GM19438 (cell line): ENCODE measurements around the gene IDS.

Experiments used
- ATAC-seq: cut with Tn5 transposase; IDR thresholded peaks from one replicate; pipeline ENCODE4 v1.9.1; 2021; ENCODE audit warnings: low read depth; ENCODE audit not compliant: unreplicated experiment

The IDS gene

DNA sequence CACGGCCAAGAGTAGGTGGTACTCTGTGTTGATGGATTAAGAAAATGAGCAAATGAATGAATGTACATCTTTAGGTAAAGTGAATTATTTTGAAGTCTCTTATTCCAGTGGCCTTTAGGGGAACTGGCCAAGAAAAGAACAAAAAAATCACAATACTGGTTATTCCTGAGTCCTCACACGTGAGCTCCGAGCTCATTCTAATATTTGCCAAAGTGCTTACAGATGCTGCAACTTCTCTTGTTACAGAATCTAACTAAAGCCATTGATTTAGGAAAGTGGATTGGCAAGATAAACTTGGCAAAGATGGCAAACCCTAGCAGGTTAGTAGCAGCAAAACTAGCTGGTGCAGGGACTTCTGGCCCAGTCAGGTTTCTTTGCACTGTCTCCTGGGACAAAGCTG is 37.6 kb downstream of the IDS start:
- no peak for ATAC-seq

- no peak for ATAC-seq
These were observed 42.3 kb downstream of the IDS start for GRCh38 chrX:149462849-149463248.

- ATAC-seq = no peak
These were observed 43.4 kb downstream of the IDS start for GRCh38 chrX:149461746-149462145.

DNA sequence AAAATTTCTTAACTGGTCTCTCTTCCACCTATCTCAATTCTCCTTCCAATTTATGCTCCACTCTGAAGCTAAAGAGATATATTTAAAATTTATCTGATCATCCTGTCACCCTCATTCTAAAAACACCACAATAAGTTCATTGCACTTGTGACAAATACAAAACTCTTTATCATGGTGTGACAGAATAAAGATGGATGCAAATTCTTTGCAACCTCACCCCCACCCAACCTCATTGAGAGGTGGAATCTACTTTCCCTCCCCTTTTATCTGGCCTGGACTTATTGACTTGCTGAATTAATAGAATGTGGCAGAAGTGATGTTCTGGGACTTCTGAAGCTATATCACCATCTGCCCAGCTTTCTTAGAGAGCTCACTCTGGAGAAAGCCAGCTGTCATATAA is 46.5 kb downstream of the IDS start:
- no peak for ATAC-seq

DNA sequence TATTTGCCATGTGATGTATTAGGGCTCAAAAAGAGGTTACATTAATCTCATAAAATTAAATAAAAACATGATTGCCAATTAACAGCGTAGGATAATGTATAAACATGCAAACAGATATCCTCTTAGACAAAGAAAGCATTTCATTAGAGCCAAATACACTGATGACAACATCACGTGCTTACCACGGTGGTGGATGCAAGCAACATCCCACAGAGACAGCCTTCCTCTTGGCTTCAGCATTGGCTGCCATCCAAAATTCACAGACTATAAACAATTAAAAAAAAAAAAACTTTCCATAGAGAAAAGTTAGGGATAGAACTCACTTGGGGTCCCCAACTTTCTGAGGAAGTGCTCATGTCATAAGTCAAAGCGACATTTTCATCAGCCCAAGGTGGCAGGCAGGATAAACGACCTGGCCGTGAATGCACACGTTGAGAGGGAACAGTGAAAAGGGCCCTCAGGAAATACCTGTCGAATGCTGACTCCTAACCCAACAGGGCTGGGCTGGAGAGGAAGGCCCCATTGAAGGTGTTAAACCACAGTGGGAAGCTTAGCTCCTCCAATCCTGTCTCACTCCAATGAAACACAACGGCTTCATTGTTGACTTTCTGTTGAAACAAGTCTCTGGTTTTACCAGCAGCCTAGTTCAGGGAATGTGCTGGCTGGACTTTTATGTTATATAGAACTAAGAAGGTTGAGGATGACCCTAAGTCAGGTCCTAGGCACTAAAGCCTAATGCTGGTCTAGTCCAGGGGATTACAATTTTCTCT is 48.4 kb downstream of the IDS start:
- ATAC-seq = no peak

DNA sequence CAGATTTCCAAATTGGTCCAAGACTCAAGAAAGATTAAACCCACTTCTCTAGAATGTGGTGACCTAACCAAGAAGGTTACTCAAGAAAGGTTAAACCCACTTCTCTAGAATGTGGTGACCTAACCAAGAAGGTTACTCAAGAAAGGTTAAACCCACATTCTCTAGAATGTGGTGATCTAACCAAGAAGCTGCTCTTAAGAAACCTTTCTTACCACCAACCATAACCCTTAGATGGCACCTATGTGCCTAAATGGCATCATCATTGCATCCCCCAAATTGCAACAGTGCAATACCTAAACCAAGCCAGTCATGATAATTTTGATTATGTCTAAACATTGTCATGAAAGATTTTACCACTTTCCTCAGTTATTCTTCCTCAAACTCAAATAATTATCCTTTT is 49.2 kb downstream of the IDS start:
- ATAC-seq = no peak

DNA sequence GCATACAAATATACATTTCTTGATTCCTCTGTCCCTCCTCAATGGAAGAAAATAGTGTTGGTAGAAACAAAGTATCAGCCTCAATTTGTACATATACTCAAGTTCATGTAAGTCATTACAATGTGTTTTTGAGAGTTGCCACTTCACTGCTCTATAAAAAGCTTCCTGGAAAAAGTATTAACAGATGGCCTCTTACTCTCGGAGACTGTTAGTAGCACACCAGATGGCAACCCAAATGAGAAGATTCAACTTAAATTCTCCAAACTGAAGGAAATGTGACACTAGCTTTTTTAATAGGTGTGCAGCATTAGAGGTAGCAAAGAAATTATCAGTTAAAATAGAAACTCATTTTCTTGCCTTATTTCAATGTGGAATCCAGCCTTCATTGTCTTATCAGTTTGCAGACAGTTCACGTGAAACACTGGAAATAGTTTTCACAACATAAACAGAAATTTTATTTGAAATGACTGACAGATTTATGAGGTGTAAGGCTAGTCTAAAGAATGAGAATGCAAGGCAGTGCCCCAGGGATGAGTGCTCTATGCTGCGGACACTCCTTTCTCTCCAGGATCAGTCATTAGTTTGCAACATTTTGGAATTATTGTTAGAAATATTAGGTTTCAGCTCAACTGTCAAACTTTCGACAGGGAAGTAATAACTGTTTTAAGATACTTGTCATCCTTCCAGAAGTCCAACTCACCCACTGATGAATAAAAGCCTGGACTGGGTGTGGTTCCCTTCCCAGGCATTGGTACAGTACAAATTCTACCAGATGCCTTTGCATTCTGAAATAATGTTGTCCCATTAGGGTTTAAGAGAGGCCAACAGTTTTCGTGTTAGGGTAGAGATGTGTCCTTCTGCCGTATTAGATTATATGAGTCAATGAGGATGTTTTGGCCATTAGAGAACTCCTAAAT is 50.9 kb downstream of the IDS start:
- no peak for ATAC-seq

GRCh38 chrX:149453030-149453429 is 52.1 kb downstream of the IDS start:
- ATAC-seq = no peak

DNA sequence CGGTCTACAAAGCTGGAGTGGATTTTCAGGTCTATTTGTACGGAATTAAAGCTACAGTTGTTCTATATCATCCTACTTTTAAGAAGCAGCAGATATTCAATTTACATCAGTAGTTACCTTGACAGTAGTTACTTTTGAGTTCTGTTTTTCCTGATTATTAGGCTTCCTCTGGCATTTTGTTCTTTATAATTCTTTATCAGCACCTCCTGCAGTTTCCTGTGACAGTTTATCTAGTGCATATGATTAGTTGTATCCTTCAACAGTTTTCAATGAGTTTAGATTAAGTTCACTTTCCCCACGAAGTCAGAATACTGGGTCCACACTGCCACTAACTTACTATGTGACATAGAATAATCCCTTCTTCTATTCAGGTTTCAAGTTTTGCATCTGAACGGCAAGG is 71.7 kb downstream of the IDS start:
- ATAC-seq = no peak

GRCh38 chrX:149433051-149433450 is 72.1 kb downstream of the IDS start:
- ATAC-seq = no peak
